ENCODE results near the gene CYP2S1.
A peak's percentile ranks its signal among the peaks of the same experiment; 100 is the strongest.
"Not testable (repeated sequence)": the region's sequence is repeated elsewhere in the genome, so short reads cannot be mapped to it uniquely, and the experiment has no call there.

The CYP2S1 gene

DNA sequence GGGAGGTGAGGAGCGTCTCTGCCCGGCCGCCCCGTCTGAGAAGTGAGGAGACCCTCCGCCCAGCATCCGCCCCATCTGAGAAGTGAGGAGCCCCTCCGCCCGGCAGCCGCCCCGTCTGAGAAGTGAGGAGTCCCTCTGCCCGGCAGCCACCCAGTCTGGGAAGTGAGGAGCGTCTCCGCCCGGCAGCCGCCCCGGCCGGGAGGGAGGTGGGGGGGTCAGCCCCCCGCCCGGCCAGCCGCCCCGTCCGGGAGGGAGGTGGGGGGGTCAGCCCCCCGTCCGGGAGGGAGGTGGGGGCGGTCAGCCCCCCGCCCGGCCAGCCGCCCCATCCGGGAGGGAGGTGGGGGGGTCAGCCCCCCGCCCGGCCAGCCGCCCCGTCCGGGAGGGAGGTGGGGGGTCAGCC lies 12.8 kb upstream of the CYP2S1 start:
- H3K9me3 ChIP-seq; in situ Hi-C loops (cut with MboI; ENCODE audit: low sequenced_read_pairs); H3K36me3 ChIP-seq (replicated peaks); H3K4me1 ChIP-seq; DNase-seq (ENCODE audit: low spot score in 2 of 2); H3K27me3 ChIP-seq (ENCODE audit: low read depth); H3K4me3 ChIP-seq: not testable (repeated sequence)

DNA sequence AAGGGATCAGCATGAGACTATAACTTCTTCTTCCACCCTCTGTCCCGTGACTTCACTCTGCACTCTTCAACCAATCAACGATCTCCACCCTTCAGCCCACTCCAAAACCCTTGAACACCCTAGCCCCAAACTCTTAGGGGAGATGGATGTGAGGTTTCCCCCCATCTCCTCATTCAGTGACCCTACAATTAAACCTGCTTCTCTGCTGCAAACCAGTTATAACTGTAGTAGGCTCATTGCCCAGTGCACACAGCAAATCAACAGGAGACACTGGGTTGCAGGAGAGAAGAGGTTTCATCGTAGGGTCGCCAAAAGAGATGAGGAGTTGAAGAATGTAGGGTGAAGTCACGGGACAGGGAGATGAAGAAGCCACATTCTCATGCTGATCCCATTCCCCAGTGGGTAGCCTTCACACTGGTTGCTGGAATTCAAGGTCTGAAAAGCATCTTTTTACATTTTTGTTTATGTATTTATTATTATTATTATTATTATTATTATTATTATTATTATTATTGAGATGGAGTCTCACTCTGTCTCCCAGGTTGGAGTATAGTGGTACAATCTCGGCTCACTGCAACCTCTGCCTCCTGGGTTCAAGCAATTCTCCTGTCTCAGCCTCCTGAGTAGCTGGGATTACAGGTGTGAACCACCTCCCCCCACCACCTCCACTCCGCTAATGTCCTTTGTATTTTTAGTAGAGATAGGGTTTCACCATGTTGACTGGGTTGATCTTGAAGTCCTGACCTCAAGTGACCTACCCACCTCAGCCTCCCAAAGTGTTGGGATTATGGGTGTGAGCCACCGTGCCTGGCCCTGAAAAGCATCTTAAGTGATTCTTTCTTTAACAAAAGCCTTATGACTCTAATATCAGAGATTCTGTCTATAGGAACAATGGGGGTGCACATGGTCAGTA lies 5.8 kb upstream of the CYP2S1 start:
- no peak for DNase-seq (ENCODE audit: low spot score in 2 of 2)
- Histone ChIP-seq H3K9me3 (no peaks in the 10 kb centered on the region), H3K27me3 (ENCODE audit: low read depth) (no peaks in the 10 kb centered on the region), H3K36me3 (replicated peaks) (no peaks in the 10 kb centered on the region), H3K4me1 (peaks cover 19% of the 10 kb centered on the region), H3K4me3 (no peak overlapping the region)
- in situ Hi-C loops (cut with MboI; ENCODE audit: low sequenced_read_pairs): no loop called here

DNA sequence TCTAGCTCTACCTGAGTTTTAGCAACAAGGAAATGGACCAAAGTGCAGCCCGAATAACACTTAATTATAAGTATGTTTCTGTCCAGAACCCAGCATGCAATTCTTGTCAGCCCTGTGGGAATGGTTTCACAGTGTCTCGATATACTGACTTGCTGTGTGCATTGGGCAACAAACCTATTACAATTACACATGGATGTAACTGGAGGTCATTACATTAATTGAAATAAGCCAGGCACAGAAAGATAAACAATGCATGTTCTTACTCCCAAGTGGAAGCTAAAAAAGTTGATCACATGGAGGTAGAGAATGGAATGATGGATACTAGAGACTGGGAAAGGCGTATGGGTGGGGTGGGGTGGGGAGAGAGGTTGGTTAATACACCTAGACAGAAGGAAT lies 5.1 kb upstream of the CYP2S1 start:
- no peaks in the 10 kb centered on the region for H3K36me3 ChIP-seq (replicated peaks)
- peaks cover 25% of the 10 kb centered on the region for H3K4me1 ChIP-seq
- no peak for DNase-seq (ENCODE audit: low spot score in 2 of 2)
- H3K9me3 ChIP-seq: no peaks in the 10 kb centered on the region
- no peak overlapping the region for H3K4me3 ChIP-seq
- H3K27me3 ChIP-seq (ENCODE audit: low read depth): no peaks in the 10 kb centered on the region
- in situ Hi-C loops (cut with MboI; ENCODE audit: low sequenced_read_pairs): no loop called here

DNA sequence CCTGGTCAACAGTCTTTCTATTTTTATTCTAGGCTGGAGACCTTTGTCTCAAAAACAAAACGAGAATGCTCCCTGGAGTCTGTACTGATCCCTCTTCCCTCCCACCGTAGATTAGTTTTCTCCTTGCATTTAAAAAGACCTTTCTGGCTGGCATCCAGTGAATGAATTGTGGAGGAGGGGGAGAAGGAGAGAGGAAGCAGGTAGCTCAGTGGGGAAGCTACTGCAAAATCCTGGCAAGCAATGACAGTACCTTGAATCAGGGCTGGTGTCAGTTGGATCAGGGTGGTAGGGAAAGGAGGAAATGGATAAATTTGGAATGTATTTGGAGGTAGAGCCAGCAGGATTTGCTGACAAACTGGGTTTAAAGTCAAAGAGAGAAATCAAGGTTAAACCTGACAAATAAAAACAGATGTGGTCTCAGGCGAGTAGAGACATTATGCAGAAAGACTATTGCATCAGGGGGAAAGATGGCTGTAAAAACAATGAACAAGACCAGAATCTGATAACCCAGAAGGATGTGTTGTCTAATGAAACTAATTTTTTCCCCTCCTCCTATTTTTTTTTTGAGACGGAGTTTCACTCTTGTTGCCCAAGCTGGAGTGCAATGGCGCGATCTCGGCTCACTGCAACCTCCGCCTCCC lies 3.5 kb upstream of the CYP2S1 start:
- peak; percentile 79 to 86 for DNase-seq (ENCODE audit: low spot score in 2 of 2)
- in situ Hi-C loops (cut with MboI; ENCODE audit: low sequenced_read_pairs): no loop called here
- Histone ChIP-seq H3K9me3 (no peaks in the 10 kb centered on the region), H3K36me3 (replicated peaks) (no peaks in the 10 kb centered on the region), H3K4me1 (peaks cover 30% of the 10 kb centered on the region), H3K4me3 (no peak overlapping the region), H3K27me3 (ENCODE audit: low read depth) (no peaks in the 10 kb centered on the region)

DNA sequence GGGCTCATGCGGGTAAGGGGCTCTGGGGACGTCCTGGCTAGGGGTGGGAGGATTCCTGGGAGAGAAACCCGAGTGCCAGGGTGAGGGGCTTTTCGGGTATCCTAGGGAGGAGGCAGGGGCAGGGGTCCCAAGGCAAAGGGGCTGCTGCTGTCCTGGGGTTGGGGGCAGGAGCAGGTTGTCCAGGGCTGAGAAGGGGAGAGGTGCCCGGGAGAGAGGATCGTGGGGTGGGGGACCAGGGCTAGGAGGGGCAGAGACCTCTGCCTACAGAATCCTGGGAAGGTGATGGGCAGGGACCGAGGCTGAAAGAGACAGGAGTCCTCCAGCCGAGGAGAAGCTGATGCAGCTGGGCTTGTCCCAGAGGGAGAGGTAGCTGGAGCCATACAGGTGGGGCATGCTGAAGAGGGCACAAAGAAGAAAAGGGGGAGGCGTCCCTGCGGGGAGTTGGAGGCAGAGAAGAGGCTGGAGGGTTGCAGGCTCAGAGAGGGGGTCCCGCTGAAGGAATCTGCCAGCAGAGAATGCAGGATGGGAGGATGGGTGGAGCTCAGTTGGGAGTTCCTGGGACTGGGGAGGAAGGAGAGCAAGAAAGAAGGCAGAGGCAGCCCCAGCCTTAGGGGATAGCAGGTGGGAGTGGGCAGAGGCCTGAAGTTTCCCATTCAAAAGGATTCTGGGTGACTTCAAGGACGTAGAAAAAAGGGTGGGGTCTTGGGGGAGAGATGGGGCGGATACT lies 574 bp downstream of the CYP2S1 start:
- Histone ChIP-seq H3K36me3 (replicated peaks) (no peaks in the 10 kb centered on the region), H3K4me3 (peak overlapping the region; percentile 56), H3K27me3 (ENCODE audit: low read depth) (no peaks in the 10 kb centered on the region), H3K9me3 (no peaks in the 10 kb centered on the region), H3K4me1 (peaks cover 24% of the 10 kb centered on the region)
- DNase-seq (ENCODE audit: low spot score in 2 of 2): peak in 1 of 2 experiments; percentile 22
- in situ Hi-C loops (cut with MboI; ENCODE audit: low sequenced_read_pairs): no loop called here

DNA sequence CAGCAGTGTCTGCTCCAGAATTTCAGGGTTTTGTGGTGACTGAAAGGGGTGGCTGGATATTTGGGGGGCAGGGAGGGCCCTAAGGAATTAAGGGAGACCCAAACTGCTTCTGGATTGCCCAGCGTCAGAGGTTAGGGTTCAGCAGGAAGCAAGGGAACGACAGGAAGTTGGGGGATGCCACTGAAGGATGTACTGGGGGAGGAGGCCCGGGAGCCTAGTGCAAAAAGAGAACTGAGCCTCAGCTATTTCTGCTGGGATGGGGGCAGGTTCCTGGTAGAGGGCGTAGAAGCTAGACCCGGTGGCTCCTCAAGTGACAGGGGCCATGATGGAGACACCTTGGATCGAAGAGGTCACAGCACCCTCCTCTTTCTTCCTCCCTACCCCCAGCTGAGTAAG lies 1.1 kb downstream of the CYP2S1 start:
- DNase-seq (ENCODE audit: low spot score in 2 of 2): no peak
- in situ Hi-C loops (cut with MboI; ENCODE audit: low sequenced_read_pairs): no loop called here
- Histone ChIP-seq H3K36me3 (replicated peaks) (no peaks in the 10 kb centered on the region; the same call in 1 of the 2 replicates), H3K4me1 (peaks cover 21% of the 10 kb centered on the region), H3K9me3 (no peaks in the 10 kb centered on the region), H3K4me3 (peak overlapping the region; percentile 56; the same call in 1 of the 2 replicates), H3K27me3 (ENCODE audit: low read depth) (no peaks in the 10 kb centered on the region)

DNA sequence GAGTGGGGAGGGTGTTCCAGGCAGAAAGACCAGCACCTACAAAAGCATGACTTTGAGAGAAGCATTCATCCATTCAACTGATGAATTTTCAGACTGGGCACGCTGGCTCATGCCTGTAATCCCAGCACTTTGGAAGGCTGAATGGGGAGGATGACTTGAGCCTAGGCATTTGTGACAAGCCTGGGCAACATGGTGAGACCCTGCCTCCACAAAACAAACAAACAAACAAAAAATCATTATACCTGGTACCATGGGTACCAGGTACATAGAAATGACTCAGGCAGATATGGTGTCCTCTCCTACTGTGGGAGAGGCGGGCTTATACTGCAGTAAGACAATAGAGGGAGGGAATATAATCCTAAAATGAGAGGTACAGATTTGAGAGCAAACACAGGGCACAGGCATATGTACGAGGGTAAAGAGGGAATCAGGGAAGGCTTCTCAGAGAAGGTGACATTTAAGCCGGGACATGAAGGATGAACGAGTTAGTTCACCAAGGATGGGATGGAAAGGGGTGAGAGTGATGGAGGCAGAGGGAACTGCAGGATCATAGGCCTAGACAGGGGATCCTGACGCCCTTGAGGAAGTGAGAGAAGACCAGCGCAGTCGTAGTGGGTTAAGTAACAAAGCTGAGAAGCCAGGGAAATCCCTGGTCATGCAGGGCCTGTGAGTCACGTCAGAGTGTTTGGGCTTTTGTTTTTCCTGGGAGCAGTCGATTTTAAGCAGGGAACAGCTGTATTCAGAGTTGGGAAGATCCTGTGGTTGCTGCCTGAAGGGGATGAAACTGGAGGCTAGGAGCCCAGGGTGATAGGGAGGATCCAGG lies 2.9 kb downstream of the CYP2S1 start:
- Histone ChIP-seq H3K4me3 (no peak overlapping the region), H3K9me3 (no peaks in the 10 kb centered on the region), H3K4me1 (peaks cover 14% of the 10 kb centered on the region), H3K36me3 (replicated peaks) (no peaks in the 10 kb centered on the region; the same call in 1 of the 2 replicates), H3K27me3 (ENCODE audit: low read depth) (no peaks in the 10 kb centered on the region)
- in situ Hi-C loops (cut with MboI; ENCODE audit: low sequenced_read_pairs): no loop called here
- no peak for DNase-seq (ENCODE audit: low spot score in 2 of 2)

DNA sequence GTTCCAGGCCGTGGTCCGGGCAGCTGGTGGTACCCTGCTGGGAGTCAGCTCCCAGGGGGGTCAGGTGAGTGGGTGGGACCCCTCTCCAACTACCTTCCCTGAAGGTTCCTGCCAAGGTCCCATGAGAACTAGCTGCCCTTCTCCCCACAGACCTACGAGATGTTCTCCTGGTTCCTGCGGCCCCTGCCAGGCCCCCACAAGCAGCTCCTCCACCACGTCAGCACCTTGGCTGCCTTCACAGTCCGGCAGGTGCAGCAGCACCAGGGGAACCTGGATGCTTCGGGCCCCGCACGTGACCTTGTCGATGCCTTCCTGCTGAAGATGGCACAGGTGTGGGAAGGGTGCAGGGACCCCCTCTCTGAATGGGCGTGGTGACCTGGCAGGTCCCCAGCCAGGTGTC lies 5.5 kb downstream of the CYP2S1 start:
- peaks cover 5% of the 10 kb centered on the region; the same call in 1 of the 2 replicates for H3K4me1 ChIP-seq
- H3K4me3 ChIP-seq: no peak overlapping the region
- no peaks in the 10 kb centered on the region for H3K27me3 ChIP-seq (ENCODE audit: low read depth)
- H3K9me3 ChIP-seq: no peaks in the 10 kb centered on the region
- in situ Hi-C loops (cut with MboI; ENCODE audit: low sequenced_read_pairs): no loop called here
- no peaks in the 10 kb centered on the region; the same call in none of the 2 replicates for H3K36me3 ChIP-seq (replicated peaks)
- DNase-seq (ENCODE audit: low spot score in 2 of 2): no peak

DNA sequence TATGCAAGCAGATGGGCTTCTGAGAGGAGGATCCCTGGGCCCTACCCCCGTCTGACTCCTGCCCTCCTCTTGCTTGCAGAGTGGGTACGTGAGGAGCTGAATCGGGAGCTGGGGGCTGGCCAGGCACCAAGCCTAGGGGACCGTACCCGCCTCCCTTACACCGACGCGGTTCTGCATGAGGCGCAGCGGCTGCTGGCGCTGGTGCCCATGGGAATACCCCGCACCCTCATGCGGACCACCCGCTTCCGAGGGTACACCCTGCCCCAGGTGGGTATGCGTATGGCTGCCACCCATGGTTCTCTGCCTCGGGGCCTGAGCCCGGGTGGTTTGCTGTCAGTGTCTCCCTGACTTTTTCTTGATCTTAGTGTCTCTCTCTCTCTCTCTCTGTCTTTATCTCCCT lies 10.4 kb downstream of the CYP2S1 start:
- Histone ChIP-seq H3K4me3 (no peak overlapping the region), H3K27me3 (ENCODE audit: low read depth) (no peaks in the 10 kb centered on the region), H3K4me1 (no peaks in the 10 kb centered on the region), H3K36me3 (replicated peaks) (peaks cover 13% of the 10 kb centered on the region), H3K9me3 (no peaks in the 10 kb centered on the region)
- DNase-seq (ENCODE audit: low spot score in 2 of 2): no peak
- in situ Hi-C loops (cut with MboI; ENCODE audit: low sequenced_read_pairs): loop anchor here (5.0 kb wide), 1 partner anchor 59 kb away; the partner anchor contains the start of gene HNRNPUL1

DNA sequence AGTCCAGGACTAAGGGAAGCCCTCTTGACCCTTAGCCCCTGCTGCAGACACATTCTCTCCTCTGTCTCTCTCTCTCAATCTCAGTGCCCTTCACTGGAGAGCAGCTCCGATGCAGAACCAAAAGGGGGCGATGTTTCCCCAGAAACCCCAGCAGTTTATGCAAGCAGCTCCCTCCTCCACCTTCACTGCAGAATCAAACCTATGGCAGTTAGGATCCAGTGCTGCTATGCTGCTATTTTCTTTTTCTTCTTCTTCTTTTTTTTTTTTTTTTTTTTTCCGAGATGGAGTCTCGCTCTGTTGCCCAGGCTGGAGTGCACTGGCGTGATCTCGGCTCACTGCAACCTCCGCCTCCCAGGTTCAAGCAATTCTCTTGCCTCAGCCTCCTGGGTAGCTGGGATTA lies 11.3 kb downstream of the CYP2S1 start:
- peaks cover 13% of the 10 kb centered on the region for H3K36me3 ChIP-seq (replicated peaks)
- in situ Hi-C loops (cut with MboI; ENCODE audit: low sequenced_read_pairs): loop anchor here (5.0 kb wide), 1 partner anchor 58 kb away; the partner anchor contains the start of gene HNRNPUL1

DNA sequence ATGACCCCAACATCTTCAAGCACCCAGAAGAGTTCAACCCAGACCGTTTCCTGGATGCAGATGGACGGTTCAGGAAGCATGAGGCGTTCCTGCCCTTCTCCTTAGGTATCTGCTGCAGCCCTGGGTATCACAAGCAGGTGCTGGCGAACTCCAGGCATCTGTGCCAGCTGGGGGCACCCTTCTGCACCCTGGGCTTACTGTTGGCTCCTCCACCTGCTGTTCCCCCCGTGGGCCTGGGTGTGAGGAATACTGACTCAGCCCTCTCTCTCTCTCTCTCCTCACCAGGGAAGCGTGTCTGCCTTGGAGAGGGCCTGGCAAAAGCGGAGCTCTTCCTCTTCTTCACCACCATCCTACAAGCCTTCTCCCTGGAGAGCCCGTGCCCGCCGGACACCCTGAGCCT lies 13.0 kb downstream of the CYP2S1 start:
- Histone ChIP-seq H3K4me3 (no peak overlapping the region), H3K4me1 (no peaks in the 10 kb centered on the region), H3K36me3 (replicated peaks) (peaks cover 13% of the 10 kb centered on the region), H3K9me3 (no peaks in the 10 kb centered on the region), H3K27me3 (ENCODE audit: low read depth) (no peaks in the 10 kb centered on the region)
- in situ Hi-C loops (cut with MboI; ENCODE audit: low sequenced_read_pairs): no loop called here
- DNase-seq (ENCODE audit: low spot score in 2 of 2): no peak

More for the DNA sequence above, 11.3 kb downstream of the CYP2S1 start:
- H3K4me1 ChIP-seq; H3K9me3 ChIP-seq; H3K4me3 ChIP-seq; H3K27me3 ChIP-seq (ENCODE audit: low read depth): not testable (repeated sequence)
- peak; percentile 70 to 85 for DNase-seq (ENCODE audit: low spot score in 2 of 2)

DNA sequence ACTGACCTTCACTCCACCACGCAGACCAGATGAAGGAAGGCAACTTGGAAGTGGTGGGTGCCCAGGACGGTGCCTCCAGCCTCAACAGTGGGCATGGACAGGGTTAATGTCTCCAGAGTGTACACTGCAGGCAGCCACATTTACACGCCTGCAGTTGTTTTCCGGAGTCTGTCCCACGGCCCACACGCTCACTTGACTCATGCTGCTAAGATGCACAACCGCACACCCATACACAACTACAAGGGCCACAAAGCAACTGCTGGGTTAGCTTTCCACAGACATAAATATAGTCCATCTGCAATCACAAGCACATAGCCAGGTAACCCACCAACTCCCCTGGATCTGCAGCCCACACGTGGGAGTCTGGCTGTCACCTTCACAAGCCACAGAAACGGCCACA lies 13.4 kb downstream of the CYP2S1 start:
- Histone ChIP-seq H3K27me3 (ENCODE audit: low read depth) (no peaks in the 10 kb centered on the region), H3K4me3 (no peak overlapping the region), H3K9me3 (no peaks in the 10 kb centered on the region), H3K4me1 (no peaks in the 10 kb centered on the region), H3K36me3 (replicated peaks) (peaks cover 13% of the 10 kb centered on the region)
- no peak for DNase-seq (ENCODE audit: low spot score in 2 of 2)
- in situ Hi-C loops (cut with MboI; ENCODE audit: low sequenced_read_pairs): no loop called here
